Activated CD8-positive, alpha-beta memory T cell treated with anti-CD3 and anti-CD28 coated beads for 1 hour (primary cell): ENCODE measurements around the gene REL.

Source experiments
- DNase-seq, 2 donors: peaks; one replicate each; pipeline ENCODE4 v3.0.0-alpha.2; 2020; ENCODE audit warnings: low read depth in 1 of 2; ENCODE audit errors: extremely low read depth in 1 of 2

Gene REL

DNA sequence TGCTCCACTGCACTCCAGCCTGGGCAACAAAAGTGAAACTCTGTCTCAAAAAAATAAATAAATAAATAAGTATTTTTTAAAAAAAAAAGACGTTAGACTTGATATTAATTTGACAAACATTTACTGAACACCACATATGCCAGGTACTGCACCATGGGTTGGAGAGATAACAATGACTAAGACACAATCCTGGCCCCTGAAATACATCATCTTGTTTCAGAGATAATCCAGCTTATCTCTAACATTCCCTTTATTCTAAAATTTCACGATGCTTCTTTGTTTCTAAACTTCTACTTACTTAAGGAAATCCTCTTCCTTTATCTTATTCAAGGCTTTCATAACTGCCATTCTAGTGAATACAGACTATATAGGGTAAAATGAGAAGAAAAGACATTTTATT lies 81.2 kb downstream of the REL start:
- no peak for DNase-seq

DNA sequence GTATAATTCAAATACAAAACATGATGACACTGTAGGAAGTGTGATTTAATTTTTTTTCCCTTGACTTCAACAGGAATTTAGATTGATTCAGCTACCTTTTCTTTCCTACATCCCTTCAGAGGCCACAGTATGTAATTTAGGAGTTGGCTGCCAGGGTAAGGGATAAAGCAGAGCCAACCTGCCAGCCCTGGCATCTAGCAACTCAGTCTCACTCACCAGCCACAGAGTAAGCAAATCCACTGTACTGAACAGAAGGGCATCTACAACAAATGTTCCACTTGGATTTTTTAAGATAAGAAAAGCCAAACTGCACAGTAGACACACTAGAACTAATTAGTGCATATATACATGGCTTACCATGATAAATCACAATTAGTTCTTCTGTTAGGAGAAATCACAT lies 81.8 kb downstream of the REL start:
- DNase-seq, result no peak

DNA sequence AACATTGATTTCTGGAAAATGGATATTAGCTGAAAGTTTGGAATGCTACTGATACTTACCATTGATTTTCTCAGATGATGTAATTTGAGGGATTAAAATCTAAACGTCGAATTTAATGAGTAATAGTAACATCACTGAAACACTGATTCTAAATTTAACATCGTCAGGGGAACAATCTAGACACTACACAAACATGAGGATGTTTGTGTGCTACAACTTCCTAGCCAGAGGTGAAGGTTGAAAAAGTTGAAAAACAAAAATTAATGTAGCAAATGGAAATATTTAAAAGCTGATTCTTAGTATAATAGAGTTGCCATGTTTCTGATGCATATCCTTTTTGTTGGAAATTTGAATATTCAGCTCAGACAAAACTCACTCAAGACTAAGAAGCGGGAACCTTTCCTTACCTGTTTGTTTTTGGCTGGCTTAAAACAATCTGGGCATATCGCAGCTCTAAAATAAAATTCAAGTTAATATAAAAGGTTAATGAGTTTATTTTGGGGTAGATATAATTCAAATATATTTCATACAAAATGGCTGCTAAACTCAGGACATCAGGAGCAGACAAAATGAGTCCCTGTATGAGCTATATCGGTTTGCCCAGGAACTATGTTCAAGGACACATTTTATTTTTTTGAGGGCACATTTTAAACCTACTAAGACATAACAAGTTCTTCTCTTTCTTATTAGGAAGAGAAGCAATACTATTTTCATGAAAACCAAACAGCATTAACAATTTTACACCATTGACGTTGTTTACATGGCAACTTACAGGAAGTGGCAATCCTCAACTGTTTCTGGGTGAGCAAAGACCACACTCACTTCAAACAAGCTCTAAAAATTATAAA lies 83.5 kb downstream of the REL start:
- DNase-seq, result no peak

DNA sequence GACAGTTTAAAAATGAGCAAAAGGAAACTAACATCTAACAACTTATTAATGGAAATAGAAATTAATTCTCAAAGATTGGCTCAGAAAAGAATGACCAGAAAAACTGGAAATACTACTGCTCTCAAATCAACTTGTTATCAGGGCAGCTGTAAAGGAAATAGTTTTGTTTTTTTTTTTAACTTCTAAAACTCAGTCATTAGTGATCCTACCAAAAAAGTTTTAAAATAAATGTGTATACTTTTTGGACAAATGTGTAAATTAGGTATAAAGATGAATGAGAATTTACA lies 84.1 kb downstream of the REL start:
- DNase-seq, result no peak

DNA sequence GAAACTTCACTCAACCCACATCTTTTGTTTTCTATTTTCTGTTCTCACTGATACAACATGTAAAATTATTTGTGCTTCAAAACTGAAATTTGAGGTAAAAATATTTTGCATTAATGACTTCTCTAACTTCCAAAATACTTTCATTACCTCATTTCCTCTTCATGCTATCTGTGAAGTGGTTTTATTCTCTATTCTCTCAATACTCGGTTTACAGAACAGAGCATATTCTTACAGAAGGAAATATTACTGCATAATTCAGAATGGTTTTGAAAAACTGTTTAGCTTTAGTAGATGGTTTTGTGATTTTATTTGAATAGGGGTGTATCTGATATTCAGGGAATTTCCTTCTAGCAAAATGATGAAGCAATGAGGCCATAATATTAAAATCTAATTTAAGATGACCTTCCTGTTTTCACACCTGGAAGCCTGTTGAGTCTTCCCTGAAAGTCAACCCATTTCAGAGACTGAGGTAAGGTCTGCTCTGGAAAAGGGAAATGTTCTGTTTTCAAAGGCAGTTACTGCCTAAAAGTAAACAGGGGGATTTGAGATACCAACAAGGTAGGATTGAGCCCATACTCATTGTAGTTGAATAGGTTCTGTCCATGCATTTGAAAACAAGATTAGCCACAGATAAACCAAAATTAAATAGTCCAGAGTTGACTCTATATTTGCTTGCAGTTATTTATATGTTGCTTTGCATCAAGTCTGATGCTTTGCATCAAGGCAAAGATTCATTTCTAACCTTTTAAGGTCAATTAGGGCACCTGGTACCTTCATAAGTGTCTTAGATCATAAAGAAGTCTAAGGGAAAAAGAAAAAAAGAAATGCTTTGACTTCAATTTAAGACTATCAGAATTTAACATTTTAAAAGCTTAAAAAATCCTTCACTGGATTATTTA lies 85.4 kb downstream of the REL start:
- no peak for DNase-seq

DNA sequence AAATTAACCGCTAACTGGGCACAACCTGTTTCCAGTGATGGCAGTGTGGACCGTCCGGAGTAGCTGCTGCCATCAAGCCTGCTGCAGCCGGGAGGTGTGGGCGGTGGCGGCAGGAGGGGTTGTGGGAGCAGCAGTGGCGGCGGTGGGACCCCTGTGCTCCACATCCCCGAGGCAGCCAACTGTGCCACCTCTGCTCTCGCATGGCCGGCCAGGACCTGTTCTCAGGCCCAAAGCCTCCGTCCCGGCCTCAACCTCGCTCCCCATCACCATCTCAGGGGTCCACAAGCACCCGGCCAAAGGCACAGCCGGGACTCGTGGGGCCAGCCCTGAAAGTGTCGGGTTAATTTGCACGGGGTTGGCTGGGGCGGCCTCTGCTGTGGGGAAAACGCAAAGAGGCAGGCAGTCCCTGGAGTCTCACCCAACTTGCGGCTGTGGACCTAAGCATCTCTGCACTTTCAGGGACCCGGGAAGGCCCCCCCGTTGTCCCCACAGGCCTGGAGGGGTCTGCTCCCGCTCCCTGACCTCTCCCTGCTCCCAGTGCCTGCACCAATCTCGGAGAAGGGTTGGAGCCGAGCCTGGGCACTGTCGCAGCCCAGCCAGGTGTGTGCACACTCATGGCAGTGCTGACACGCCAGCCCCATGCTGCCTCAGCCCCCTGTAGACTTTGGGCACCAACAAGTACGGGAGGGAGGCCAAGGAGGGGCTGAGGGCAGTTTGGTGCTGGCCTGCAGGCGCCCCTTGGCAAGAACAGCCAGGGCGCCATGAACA lies 91.7 kb downstream of the REL start:
- no peak for DNase-seq

DNA sequence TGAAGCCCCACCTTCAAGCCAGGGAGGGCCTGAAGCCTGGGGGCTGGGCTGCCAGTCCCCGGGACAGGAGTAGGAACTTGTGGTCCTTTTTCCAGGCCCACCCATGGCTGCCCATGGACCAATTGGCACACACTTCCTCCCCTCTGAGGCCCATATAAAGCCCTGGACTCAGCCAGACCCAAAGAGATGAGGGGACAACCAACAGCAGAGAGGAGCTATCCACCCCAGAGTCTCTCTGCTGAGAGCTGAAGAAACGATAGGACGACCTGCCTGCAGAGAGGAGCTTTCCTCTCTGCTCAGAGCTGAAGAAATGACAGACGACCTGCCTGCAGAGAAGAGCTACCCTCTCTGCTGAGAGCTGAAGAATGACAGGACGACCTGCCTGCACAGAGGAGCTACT lies 92.3 kb downstream of the REL start:
- DNase-seq, result no peak

DNA sequence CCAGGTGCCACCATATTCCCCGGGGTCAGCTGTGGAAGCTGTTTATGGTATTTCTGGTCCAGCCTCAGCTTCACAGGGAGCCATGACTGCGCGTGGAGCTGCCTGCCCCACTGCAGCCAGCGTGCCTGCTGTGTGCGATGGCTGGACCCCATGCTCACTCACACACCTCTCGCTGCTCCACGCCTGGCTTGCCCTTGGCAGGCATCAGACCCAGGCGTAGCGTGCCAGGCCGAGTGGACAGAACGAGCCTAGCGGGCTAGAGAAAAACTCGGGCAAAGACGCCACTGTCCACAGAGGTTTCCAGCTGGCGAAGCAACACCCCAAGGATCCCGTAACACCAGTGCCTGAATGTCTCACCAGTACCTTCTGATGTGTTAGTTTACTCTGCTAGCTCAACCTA lies 93.3 kb downstream of the REL start:
- DNase-seq, result no peak
